Stimulated activated CD8-positive, alpha-beta memory T cell treated with anti-CD3 and anti-CD28 coated beads, Interleukin-7, amount 100 ng/mL, for 48 hours (primary cell): ENCODE measurements around the gene CNIH3.
A peak's percentile ranks its signal among the peaks of the same experiment; 100 is the strongest.
"Not testable (repeated sequence)": the region's sequence is repeated elsewhere in the genome, so short reads cannot be mapped to it uniquely, and the experiment has no call there.

ENCODE experiments used
- DNase-seq, 2 donors: peaks; one replicate each; pipeline ENCODE4 v3.0.0-alpha.2; 2020; ENCODE audit warnings: low read depth in 1 of 2; ENCODE audit errors: extremely low read depth in 1 of 2

Gene CNIH3

GRCh38 chr1:224615861-224616755 is at the start of gene CNIH3:
Gene CNIH3, plus strand, starts transcription at chr1:224616317. Its CDS starts 858 bp downstream, at chr1:224617175.
- peak in 1 of 2 donors; percentile 11 for DNase-seq

- DNase-seq: not testable (repeated sequence)
Measured at GRCh38 chr1:224566492-224566891, 49.6 kb upstream of the CNIH3 start.

- DNase-seq: no peak
Measured at GRCh38 chr1:224569276-224569675, 46.8 kb upstream of the CNIH3 start.

- not testable (repeated sequence) for DNase-seq
Measured at GRCh38 chr1:224571975-224572374, 44.1 kb upstream of the CNIH3 start.

- no peak for DNase-seq
Measured at GRCh38 chr1:224579526-224579925, 36.6 kb upstream of the CNIH3 start.

- no peak for DNase-seq
Measured at GRCh38 chr1:224580006-224580405, 36.1 kb upstream of the CNIH3 start.

- DNase-seq: no peak
Measured at GRCh38 chr1:224582041-224582440, 34.1 kb upstream of the CNIH3 start.

GRCh38 chr1:224583774-224584173 is 32.3 kb upstream of the CNIH3 start:
- no peak for DNase-seq

GRCh38 chr1:224585051-224585450 is 31.1 kb upstream of the CNIH3 start:
- no peak for DNase-seq

GRCh38 chr1:224587051-224587450 is 29.1 kb upstream of the CNIH3 start:
- no peak for DNase-seq

- DNase-seq: no peak
Measured at GRCh38 chr1:224588515-224588914, 27.6 kb upstream of the CNIH3 start.

- no peak for DNase-seq
Measured at GRCh38 chr1:224589006-224589405, 27.1 kb upstream of the CNIH3 start.

- DNase-seq: no peak
Measured at GRCh38 chr1:224591326-224591725, 24.8 kb upstream of the CNIH3 start.

- no peak for DNase-seq
Measured at GRCh38 chr1:224592636-224593582, 23.2 kb upstream of the CNIH3 start.

GRCh38 chr1:224594360-224594759 is 21.8 kb upstream of the CNIH3 start:
- DNase-seq: no peak

GRCh38 chr1:224594851-224595250 is 21.3 kb upstream of the CNIH3 start:
- DNase-seq: no peak

- DNase-seq: no peak
Measured at GRCh38 chr1:224605482-224606181, 10.5 kb upstream of the CNIH3 start.

GRCh38 chr1:224607188-224608148 is 8.6 kb upstream of the CNIH3 start:
- DNase-seq: no peak

GRCh38 chr1:224609333-224609732 is 6.8 kb upstream of the CNIH3 start:
- DNase-seq: no peak

- no peak for DNase-seq
Measured at GRCh38 chr1:224612246-224612645, 3.9 kb upstream of the CNIH3 start.
